OCI-LY3 (cell line): Measurements from ENCODE around the gene DPYD.

Experiments used
- H2AFZ ChIP-seq: fragments of 200-600, 300-600 bp; shearing (Covaris generic); 2 replicates; pipeline ENCODE4 v1.6.0; 2014; ENCODE audit warnings: antibody characterized with exemption, low read depth, low read length
- H3K27ac ChIP-seq: fragments of 200-600, 300-600 bp; sonication (generic); 2 replicates; pipeline ENCODE4 v1.5.1; 2014; ENCODE audit warnings: mild to moderate bottlenecking, low read length, moderate library complexity, mixed read lengths
- H3K27me3 ChIP-seq: fragments of 200-600, 300-600 bp; sonication (generic); 2 replicates; pipeline ENCODE4 v1.6.1; 2014; ENCODE audit warnings: low read depth, low read length, mixed read lengths
- H3K36me3 ChIP-seq: fragments of 200-600, 300-600 bp; sonication (generic); replicated peaks from 2 replicates; pipeline ENCODE3; 2014; ENCODE audit warnings: low read depth, low read length, mixed read lengths
- H3K4me1 ChIP-seq: fragments of 300-600, 200-600 bp; sonication (generic); 2 replicates; pipeline ENCODE4 v1.6.1; 2014; ENCODE audit warnings: low read length, mixed read lengths
- H3K4me2 ChIP-seq: fragments of 200-600, 300-600 bp; sonication (generic); 2 replicates; pipeline ENCODE4 v1.6.1; 2014; ENCODE audit warnings: low read length, mixed read lengths
- H3K4me3 ChIP-seq: fragments of 300-600, 200-600 bp; sonication (generic); 2 replicates; pipeline ENCODE4 v1.5.1; 2014; ENCODE audit warnings: antibody characterized with exemption, mild to moderate bottlenecking, low read length, moderate library complexity
- H3K79me2 ChIP-seq: fragments of 300-600, 200-600 bp; shearing (Covaris generic); 2 replicates; pipeline ENCODE4 v1.6.1; 2014; ENCODE audit warnings: mild to moderate bottlenecking, low read length, mixed read lengths
- H3K9ac ChIP-seq: fragments of 300-600, 200-600 bp; shearing (Covaris generic); 2 replicates; pipeline ENCODE4 v1.6.0; 2014; ENCODE audit warnings: mild to moderate bottlenecking, low read length, moderate library complexity
- H3K9me3 ChIP-seq: fragments of 200-600, 300-600 bp; shearing (Covaris generic); 2 replicates; pipeline ENCODE4 v1.6.1; 2014; ENCODE audit warnings: low read length, mixed read lengths; ENCODE audit not compliant: insufficient read depth
- H4K20me1 ChIP-seq: fragments of 200-600, 300-600 bp; sonication (generic); 2 replicates; pipeline ENCODE4 v1.6.1; 2016; ENCODE audit warnings: low read length, mixed read lengths; ENCODE audit not compliant: insufficient read depth
- EZH2phosphoT487 ChIP-seq: fragments of 200-600 bp; shearing (Covaris generic); IDR thresholded peaks from 2 replicates; pipeline ENCODE4 v1.6.1; 2018; ENCODE audit warnings: antibody characterized with exemption, mixed run types, low read depth
- TF ChIP-seq, protein P1 (sequence below): fragments of 200-600, 300-600 bp; sonication (generic); IDR thresholded peaks from 2 replicates; pipeline ENCODE4 v1.5.1; 2014; ENCODE audit warnings: antibody characterized with exemption, low read length, low read depth

The DPYD gene

DNA sequence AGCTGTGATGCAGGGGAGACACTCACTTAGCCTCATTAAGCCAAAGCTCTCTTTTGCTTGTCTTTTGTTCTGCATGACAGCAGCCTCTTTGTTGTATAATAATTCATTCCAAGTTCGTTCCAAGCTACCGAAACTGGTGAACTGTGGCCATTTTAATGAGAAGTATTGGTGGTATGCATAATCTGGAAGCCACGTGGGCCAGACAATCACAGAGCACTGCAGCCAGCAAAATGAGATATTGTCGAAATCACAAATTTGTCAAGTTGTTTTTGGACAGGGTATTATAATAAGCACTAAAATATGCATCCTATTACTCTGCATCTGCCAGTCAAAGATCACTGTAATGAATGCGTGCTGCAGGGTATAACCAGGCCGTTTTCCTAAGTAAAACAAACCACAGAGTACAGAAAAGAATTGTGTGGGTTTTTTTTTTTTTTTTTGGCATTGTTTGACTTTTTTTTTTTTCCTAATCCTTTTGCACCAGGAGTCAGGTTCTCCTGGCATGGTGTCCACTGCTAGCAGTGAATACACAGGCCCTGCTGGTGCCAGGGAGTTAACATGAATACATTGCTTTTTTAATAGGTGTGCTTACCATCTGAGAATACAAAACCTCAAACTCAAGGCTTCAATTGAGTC, 775.4 kb downstream of the DPYD start:
- H3K4me3 ChIP-seq, result no peak overlapping the region
- H3K9ac ChIP-seq, result no peak overlapping the region
- H3K27me3 ChIP-seq, result 0 out of 2 replicates have a peak, but pooled peaks cover 3% of the 10 kb centered on the region
- no peak overlapping the region for H2AFZ ChIP-seq
- no peaks in the 10 kb centered on the region for H3K79me2 ChIP-seq
- TF ChIP-seq, protein P1, sequence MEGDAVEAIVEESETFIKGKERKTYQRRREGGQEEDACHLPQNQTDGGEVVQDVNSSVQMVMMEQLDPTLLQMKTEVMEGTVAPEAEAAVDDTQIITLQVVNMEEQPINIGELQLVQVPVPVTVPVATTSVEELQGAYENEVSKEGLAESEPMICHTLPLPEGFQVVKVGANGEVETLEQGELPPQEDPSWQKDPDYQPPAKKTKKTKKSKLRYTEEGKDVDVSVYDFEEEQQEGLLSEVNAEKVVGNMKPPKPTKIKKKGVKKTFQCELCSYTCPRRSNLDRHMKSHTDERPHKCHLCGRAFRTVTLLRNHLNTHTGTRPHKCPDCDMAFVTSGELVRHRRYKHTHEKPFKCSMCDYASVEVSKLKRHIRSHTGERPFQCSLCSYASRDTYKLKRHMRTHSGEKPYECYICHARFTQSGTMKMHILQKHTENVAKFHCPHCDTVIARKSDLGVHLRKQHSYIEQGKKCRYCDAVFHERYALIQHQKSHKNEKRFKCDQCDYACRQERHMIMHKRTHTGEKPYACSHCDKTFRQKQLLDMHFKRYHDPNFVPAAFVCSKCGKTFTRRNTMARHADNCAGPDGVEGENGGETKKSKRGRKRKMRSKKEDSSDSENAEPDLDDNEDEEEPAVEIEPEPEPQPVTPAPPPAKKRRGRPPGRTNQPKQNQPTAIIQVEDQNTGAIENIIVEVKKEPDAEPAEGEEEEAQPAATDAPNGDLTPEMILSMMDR, result no peak
- TF ChIP-seq EZH2phosphoT487, result no peak
- H3K4me1 ChIP-seq, result no peaks in the 10 kb centered on the region
- no peak overlapping the region for H3K4me2 ChIP-seq
- no peaks in the 10 kb centered on the region for H4K20me1 ChIP-seq
- no peak overlapping the region for H3K27ac ChIP-seq
- H3K9me3 ChIP-seq, result no peaks in the 10 kb centered on the region
- H3K36me3 ChIP-seq, result no peaks in the 10 kb centered on the region

DNA sequence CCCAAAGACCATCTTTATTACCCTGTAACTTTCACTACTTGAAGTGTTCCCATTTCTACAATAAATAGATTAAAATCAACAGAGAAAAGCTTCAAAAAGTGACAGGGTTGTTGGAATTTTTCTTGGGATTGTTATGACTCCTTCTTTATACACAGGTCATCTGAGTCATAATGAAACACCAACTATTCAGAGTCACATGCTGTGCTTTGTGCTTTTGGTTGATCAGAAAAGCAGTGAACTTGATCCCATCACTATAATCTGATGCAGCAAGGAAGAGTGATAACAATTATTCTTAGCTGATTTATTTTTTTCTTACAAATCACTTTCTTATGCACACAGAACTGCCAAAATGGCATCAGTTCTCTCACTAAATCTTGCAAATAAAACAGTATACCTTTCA, 776.3 kb downstream of the DPYD start:
- H3K79me2 ChIP-seq, result no peaks in the 10 kb centered on the region
- 0 out of 2 replicates have a peak, but pooled peaks cover 3% of the 10 kb centered on the region for H3K27me3 ChIP-seq
- no peaks in the 10 kb centered on the region for H3K4me1 ChIP-seq
- no peak overlapping the region for H3K9ac ChIP-seq
- H2AFZ ChIP-seq, result no peak overlapping the region
- no peak for TF ChIP-seq EZH2phosphoT487
- TF ChIP-seq, protein P1, result no peak
- no peaks in the 10 kb centered on the region for H3K36me3 ChIP-seq
- H4K20me1 ChIP-seq, result no peaks in the 10 kb centered on the region
- no peak overlapping the region for H3K27ac ChIP-seq
- H3K9me3 ChIP-seq, result no peaks in the 10 kb centered on the region
- H3K4me3 ChIP-seq, result no peak overlapping the region
- no peak overlapping the region for H3K4me2 ChIP-seq

DNA sequence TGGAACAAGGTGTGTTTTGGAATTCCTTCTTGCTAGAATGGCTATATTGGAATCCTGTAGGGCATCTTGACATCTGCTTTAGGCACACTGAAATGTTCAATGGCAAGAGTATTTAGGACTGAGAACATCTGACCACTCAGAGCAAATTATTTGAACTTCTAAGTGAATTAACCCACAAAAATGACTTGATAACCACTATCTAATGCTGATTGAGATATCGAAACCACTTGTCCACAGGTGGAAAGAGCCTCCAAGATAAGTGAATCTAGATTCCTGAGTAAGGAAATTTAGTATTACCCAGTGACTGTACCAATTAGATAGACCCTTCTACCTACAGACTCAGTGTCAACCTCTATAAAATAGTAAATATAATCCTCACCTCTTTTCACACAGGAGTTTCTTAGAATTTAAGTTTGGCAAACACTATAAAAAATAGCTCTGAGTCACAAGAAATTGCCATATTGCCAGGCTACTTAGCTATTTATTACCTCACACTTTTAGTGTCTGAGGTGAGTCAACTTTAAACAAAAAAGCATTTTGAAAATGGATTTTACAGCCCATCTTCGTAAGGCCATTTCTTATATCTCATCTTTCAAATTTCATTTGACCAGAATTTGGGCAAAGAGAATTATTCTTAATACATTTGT, 777.5 kb downstream of the DPYD start:
- Histone ChIP-seq H3K9me3 (no peaks in the 10 kb centered on the region), H3K79me2 (no peaks in the 10 kb centered on the region), H3K9ac (no peak overlapping the region), H3K4me2 (no peak overlapping the region), H3K36me3 (no peaks in the 10 kb centered on the region), H2AFZ (no peak overlapping the region), H3K4me1 (no peaks in the 10 kb centered on the region), H4K20me1 (no peaks in the 10 kb centered on the region), H3K4me3 (no peak overlapping the region), H3K27me3 (0 out of 2 replicates have a peak, but pooled peaks cover 3% of the 10 kb centered on the region), H3K27ac (no peak overlapping the region)
- no peak for TF ChIP-seq EZH2phosphoT487
- TF ChIP-seq, protein P1, result no peak

DNA sequence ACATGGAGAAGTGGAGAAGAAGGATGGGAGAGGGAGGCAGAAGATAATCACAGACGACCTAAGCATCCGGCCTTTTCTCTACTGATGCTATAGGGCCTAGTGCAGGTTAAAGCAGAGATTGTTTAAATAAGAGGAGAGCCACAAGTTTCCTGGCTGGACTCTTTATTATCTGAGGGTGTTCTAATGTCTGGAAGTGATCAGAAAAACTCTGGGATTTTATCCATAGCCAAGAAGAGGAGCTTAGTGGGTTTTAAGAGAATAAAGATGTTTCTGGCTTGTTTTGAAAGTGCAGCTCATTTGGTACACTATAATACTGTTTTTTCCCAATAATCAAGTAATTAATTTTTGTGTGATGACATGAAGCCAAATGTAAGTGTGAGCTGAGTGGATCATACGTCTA, 780.2 kb downstream of the DPYD start:
- no peaks in the 10 kb centered on the region for H4K20me1 ChIP-seq
- no peaks in the 10 kb centered on the region for H3K36me3 ChIP-seq
- no peaks in the 10 kb centered on the region for H3K79me2 ChIP-seq
- no peak overlapping the region for H3K27ac ChIP-seq
- no peaks in the 10 kb centered on the region for H3K9me3 ChIP-seq
- no peak overlapping the region for H3K4me2 ChIP-seq
- no peaks in the 10 kb centered on the region for H3K27me3 ChIP-seq
- H3K9ac ChIP-seq, result no peak overlapping the region
- H2AFZ ChIP-seq, result no peak overlapping the region
- TF ChIP-seq EZH2phosphoT487, result no peak
- TF ChIP-seq, protein P1, result no peak
- H3K4me1 ChIP-seq, result no peaks in the 10 kb centered on the region
- H3K4me3 ChIP-seq, result no peak overlapping the region
